Ureter (tissue), 1 donor: ENCODE data around the gene PLA2G4E. TPM values are rescaled to one million over a fixed set of nuclear protein-coding genes. Genes with fewer than 3 reads are reported as not detected.

Experiments used
- DNase-seq: peaks from one replicate; pipeline ENCODE4 v3.0.0-alpha.2; 2020; ENCODE audit warnings: low spot score
- total RNA-seq: library from RNA; stranded (reverse); gene quantifications from one replicate; pipeline ENCODE4 v1.2.4, GENCODE V29; 2023
- donor health status: DM: yes; HTN: yes; CAD: no.

The PLA2G4E gene
- total RNA-seq, 1 donor from 2014 or later = 0.34 TPM

GRCh38 chr15:42018306-42019224 is 2.3 kb downstream of the PLA2G4E start:
- DNase-seq = no peak

- no peak for DNase-seq
Observed at GRCh38 chr15:42016971-42017370, 3.9 kb downstream of the PLA2G4E start.

- no peak for DNase-seq
Observed at GRCh38 chr15:42014406-42014805, 6.4 kb downstream of the PLA2G4E start.

- no peak for DNase-seq
Observed at GRCh38 chr15:42012928-42013482, 7.8 kb downstream of the PLA2G4E start.

- no peak for DNase-seq
Observed at GRCh38 chr15:42012241-42012640, 8.6 kb downstream of the PLA2G4E start.

GRCh38 chr15:42011074-42011473 is 9.8 kb downstream of the PLA2G4E start:
- DNase-seq = no peak

GRCh38 chr15:42010434-42010833 is 10.4 kb downstream of the PLA2G4E start:
- no peak for DNase-seq

GRCh38 chr15:42009474-42009873 is 11.4 kb downstream of the PLA2G4E start:
- DNase-seq = no peak

GRCh38 chr15:42009022-42009421 is 11.8 kb downstream of the PLA2G4E start:
- no peak for DNase-seq

GRCh38 chr15:42007386-42007785 is 13.5 kb downstream of the PLA2G4E start:
- no peak for DNase-seq

GRCh38 chr15:42002333-42002732 is 18.5 kb downstream of the PLA2G4E start:
- DNase-seq = no peak

GRCh38 chr15:42001236-42001635 is 19.6 kb downstream of the PLA2G4E start:
- DNase-seq = no peak

GRCh38 chr15:41999290-42000285 is 21.3 kb downstream of the PLA2G4E start:
- no peak for DNase-seq

GRCh38 chr15:41997845-41998244 is 23.0 kb downstream of the PLA2G4E start:
- DNase-seq = no peak

- no peak for DNase-seq
Observed at GRCh38 chr15:41996921-41997592, 23.8 kb downstream of the PLA2G4E start.

- DNase-seq = no peak
Observed at GRCh38 chr15:41996376-41996775, 24.5 kb downstream of the PLA2G4E start.

GRCh38 chr15:41995476-41995855 is 25.4 kb downstream of the PLA2G4E start:
- no peak for DNase-seq

- no peak for DNase-seq
Observed at GRCh38 chr15:41994772-41995475, 25.9 kb downstream of the PLA2G4E start.

- DNase-seq = no peak
Observed at GRCh38 chr15:41994171-41994650, 26.6 kb downstream of the PLA2G4E start.

- no peak for DNase-seq
Observed at GRCh38 chr15:41993472-41994170, 27.2 kb downstream of the PLA2G4E start.
